KMS-11 (cell line): ENCODE measurements around the gene POLA1.
A peak's percentile ranks its signal among the peaks of the same experiment; 100 is the strongest.

ENCODE experiments used
- H2AFZ ChIP-seq: fragments of 200-600 bp; sonication (generic); 2 replicates; pipeline ENCODE4 v1.6.1; 2016; ENCODE audit warnings: antibody characterized with exemption, mixed run types, low read depth
- H3K27ac ChIP-seq: fragments of 200-600 bp; sonication (generic); 2 replicates; pipeline ENCODE4 v1.6.1; 2016; ENCODE audit warnings: mild to moderate bottlenecking, mixed run types
- H3K27me3 ChIP-seq: fragments of 200-600 bp; sonication (generic); 2 replicates; pipeline ENCODE4 v1.6.1; 2017; ENCODE audit warnings: mild to moderate bottlenecking, low read depth, mixed run types, moderate library complexity; ENCODE audit not compliant: insufficient read depth
- H3K36me3 ChIP-seq: fragments of 200-600 bp; sonication (generic); 2 replicates; pipeline ENCODE4 v1.6.1; 2017; ENCODE audit warnings: mild to moderate bottlenecking, mixed run types; ENCODE audit not compliant: insufficient read depth
- H3K4me1 ChIP-seq: fragments of 200-600 bp; sonication (generic); 2 replicates; pipeline ENCODE4 v1.6.1; 2016; ENCODE audit warnings: mild to moderate bottlenecking, low read depth, mixed run types; ENCODE audit not compliant: poor library complexity, severe bottlenecking
- H3K4me2 ChIP-seq: fragments of 200-600 bp; sonication (generic); 2 replicates; pipeline ENCODE4 v1.7.0; 2016; ENCODE audit warnings: mild to moderate bottlenecking, mixed run types
- H3K4me3 ChIP-seq: fragments of 200-600 bp; sonication (generic); IDR thresholded peaks from 2 replicates; pipeline ENCODE4 v1.6.1; 2017; ENCODE audit warnings: low read depth, low read length, mixed read lengths; ENCODE audit not compliant: insufficient read depth
- H3K79me2 ChIP-seq: fragments of 200-600 bp; sonication (generic); 2 replicates; pipeline ENCODE4 v1.6.1; 2016; ENCODE audit warnings: low read depth, mixed run types; ENCODE audit not compliant: insufficient read depth
- H3K9ac ChIP-seq: fragments of 200-600 bp; sonication (generic); 2 replicates; pipeline ENCODE4 v1.6.1; 2016; ENCODE audit warnings: mild to moderate bottlenecking, mixed run types
- H4K20me1 ChIP-seq: fragments of 200-600 bp; sonication (generic); 2 replicates; pipeline ENCODE4 v1.6.1; 2016; ENCODE audit warnings: mild to moderate bottlenecking, mixed run types; ENCODE audit not compliant: insufficient read depth
- TF ChIP-seq, protein P1 (sequence below): fragments of 200-600 bp; sonication (generic); conservative IDR thresholded peaks from 2 replicates; pipeline ENCODE4 v1.6.1; 2017; ENCODE audit warnings: low read depth, mild to moderate bottlenecking, antibody characterized with exemption, low read length, moderate library complexity, mixed read lengths

Gene POLA1

DNA sequence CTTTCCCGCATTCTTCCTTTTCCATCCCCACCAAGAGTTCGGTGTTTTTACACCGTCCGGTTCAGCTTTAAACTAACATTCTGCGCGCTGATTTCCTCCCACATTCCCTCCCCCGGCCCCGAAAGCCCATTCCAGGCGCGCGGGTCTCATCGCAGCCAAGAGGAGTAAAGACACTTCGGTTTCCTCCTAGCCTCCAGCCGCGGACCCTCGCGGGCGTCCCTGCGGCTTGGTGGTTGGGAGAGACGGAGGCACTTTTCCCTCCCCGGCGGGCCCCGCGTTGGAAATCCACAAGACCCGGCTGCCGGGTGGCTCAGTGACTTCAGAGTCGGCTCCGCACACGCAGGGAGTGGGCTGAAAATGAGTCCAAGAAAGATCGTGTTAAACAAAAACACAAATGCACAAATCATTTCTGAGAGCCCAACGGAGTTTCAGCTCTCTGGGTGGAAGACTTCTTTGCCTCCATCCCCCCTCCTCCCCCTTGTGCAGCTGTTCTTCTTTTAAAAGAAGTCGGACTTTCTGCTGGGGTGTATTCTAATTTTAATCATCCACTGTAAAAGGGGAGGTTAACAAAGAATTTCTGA, 324.0 kb downstream of the POLA1 start:
- TF ChIP-seq, protein P1, sequence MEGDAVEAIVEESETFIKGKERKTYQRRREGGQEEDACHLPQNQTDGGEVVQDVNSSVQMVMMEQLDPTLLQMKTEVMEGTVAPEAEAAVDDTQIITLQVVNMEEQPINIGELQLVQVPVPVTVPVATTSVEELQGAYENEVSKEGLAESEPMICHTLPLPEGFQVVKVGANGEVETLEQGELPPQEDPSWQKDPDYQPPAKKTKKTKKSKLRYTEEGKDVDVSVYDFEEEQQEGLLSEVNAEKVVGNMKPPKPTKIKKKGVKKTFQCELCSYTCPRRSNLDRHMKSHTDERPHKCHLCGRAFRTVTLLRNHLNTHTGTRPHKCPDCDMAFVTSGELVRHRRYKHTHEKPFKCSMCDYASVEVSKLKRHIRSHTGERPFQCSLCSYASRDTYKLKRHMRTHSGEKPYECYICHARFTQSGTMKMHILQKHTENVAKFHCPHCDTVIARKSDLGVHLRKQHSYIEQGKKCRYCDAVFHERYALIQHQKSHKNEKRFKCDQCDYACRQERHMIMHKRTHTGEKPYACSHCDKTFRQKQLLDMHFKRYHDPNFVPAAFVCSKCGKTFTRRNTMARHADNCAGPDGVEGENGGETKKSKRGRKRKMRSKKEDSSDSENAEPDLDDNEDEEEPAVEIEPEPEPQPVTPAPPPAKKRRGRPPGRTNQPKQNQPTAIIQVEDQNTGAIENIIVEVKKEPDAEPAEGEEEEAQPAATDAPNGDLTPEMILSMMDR = no peak
- no peak overlapping the region for H3K9ac ChIP-seq

DNA sequence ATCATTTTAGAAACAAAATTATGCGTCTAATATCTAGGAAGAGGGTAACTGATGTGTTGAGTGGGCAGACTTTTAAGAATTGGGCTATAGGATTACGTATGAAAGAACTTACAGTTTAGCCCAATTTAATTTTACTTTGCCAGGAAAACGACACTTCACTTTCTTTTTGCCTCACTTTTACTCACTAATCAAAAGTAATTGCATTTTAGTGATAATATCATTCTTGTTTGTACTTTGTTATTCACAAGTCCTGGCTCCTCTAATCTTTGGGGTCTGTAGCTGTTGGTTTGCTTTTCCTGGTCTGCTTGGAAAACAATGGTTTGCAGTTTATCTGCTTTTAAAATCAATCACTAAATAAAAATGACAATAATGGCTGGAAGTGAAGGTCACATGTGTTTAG, 325.0 kb downstream of the POLA1 start:
- Histone ChIP-seq H3K27me3 (no peaks in the 10 kb centered on the region), H3K79me2 (no peaks in the 10 kb centered on the region), H3K4me3 (no peak overlapping the region), H4K20me1 (no peaks in the 10 kb centered on the region), H3K4me1 (no peaks in the 10 kb centered on the region), H3K4me2 (no peak overlapping the region), H2AFZ (no peak overlapping the region), H3K36me3 (no peaks in the 10 kb centered on the region), H3K9ac (no peak overlapping the region), H3K27ac (no peak overlapping the region)
- TF ChIP-seq, protein P1 = no peak

More for the DNA sequence above, 324.0 kb downstream of the POLA1 start:
- no peaks in the 10 kb centered on the region for H3K36me3 ChIP-seq
- no peak overlapping the region for H3K4me2 ChIP-seq
- H3K4me1 ChIP-seq = no peaks in the 10 kb centered on the region
- no peaks in the 10 kb centered on the region for H3K27me3 ChIP-seq
- no peak overlapping the region for H3K27ac ChIP-seq
- H2AFZ ChIP-seq = no peak overlapping the region
- no peak overlapping the region for H3K4me3 ChIP-seq
- no peaks in the 10 kb centered on the region for H4K20me1 ChIP-seq
- H3K79me2 ChIP-seq = no peaks in the 10 kb centered on the region

DNA sequence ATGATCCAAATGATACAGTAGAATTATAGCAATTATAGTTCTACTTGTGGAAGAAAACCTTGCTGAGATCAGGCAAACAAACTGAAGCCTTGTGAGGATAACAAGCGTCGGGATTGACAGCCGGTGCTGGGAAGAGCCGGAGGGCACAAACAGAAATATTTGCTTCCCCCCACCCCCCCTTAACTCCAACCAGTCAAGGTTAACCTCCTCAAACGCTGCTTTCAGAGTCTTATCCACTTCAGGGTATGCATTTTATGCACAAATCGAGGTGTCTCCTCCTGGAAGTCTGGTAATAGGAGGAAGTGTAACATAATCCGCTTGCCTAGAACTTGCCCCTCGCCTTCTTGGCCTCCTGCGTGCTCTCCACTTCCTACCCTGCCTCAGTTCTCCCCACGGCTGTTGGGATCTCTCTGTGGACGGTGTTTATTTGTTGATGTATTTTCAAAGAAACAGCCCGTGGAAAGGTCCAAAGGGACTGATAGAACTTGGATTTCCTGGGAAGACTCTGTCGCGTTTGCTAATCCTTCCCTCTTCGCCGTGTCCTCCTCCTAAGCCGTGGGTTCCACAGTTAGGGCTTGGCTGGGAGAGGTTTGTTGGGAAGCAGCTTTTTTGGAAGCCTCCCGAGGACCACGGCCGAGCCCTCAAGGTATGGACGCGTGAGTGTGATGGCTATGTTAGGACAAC, 326.1 kb downstream of the POLA1 start:
- Histone ChIP-seq H3K27ac (no peak overlapping the region), H3K4me3 (no peak overlapping the region), H3K36me3 (no peaks in the 10 kb centered on the region), H3K27me3 (no peaks in the 10 kb centered on the region), H3K79me2 (no peaks in the 10 kb centered on the region), H3K4me2 (0 out of 2 replicates have a peak overlapping the region, but pooled peaks have one; percentile 42), H4K20me1 (no peaks in the 10 kb centered on the region), H2AFZ (peak overlapping the region; percentile 54; the same call in 1 of the 2 replicates), H3K9ac (no peak overlapping the region), H3K4me1 (no peaks in the 10 kb centered on the region)
- TF ChIP-seq, protein P1 = no peak

DNA sequence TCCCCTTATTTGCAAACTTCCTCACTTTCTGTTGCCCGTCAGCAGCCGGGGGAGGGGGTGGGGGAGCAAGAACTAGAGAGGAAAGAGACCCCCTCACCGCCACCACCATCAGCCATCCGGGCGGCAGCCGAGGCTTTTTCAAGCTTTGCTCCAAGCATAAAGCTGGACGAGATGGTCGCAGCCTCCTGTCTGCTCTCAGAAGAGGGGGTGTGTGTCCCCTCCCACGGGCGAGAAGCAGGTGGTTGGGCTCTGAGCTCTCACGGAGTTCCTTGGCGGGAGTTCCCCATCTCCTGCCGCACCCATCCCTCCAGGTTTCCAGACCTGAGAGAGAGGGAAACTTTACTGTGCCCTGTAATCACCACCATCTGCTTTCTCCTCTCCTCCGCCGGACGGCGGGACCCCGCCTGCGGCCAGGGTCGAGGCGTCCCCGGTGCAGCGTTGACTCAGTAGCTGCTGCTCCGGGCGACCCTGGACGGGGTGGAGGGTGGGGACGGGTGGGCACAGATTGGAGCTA, 326.7 kb downstream of the POLA1 start:
- H3K4me3 ChIP-seq = no peak overlapping the region
- H3K9ac ChIP-seq = no peak overlapping the region
- 0 out of 2 replicates have a peak overlapping the region, but pooled peaks have one; percentile 42 for H3K4me2 ChIP-seq
- H3K36me3 ChIP-seq = no peaks in the 10 kb centered on the region
- no peaks in the 10 kb centered on the region for H4K20me1 ChIP-seq
- TF ChIP-seq, protein P1 = no peak
- no peaks in the 10 kb centered on the region for H3K4me1 ChIP-seq
- H3K27me3 ChIP-seq = no peaks in the 10 kb centered on the region
- H3K79me2 ChIP-seq = no peaks in the 10 kb centered on the region
- H2AFZ ChIP-seq = peak overlapping the region; percentile 54; the same call in 1 of the 2 replicates
- no peak overlapping the region for H3K27ac ChIP-seq
